WTC11 (cell line): ENCODE measurements around the gene CHRNA3. TPM values are rescaled to one million over a fixed set of nuclear protein-coding genes. Genes with fewer than 3 reads are reported as not detected.

Experiments used
- ATAC-seq: fragments of 200-7000 bp; cut with Tn5 transposase; 2 replicates; pipeline ENCODE4 v1.10.0; 2021; ENCODE audit warnings: mild to moderate bottlenecking, moderate library complexity
- Bru-seq: library from RNA; stranded (reverse); fragments of 400-500 nt; gene quantifications from one replicate; lab custom pipeline; 2021; lab: Mats Ljungman, UMichigan
- CTCF ChIA-PET: fragments of 300-600 bp; sonication (Branson Sonifier 250); formaldehyde crosslinking; loops from one replicate; lab custom pipeline; 2021; ENCODE audit warnings: antibody characterized with exemption; lab: Charles Lee
- POLR2A ChIA-PET: fragments of 350-600 bp; sonication (Branson Sonifier 250); formaldehyde crosslinking; loops from one replicate; lab custom pipeline; 2021; ENCODE audit warnings: antibody characterized with exemption; lab: Charles Lee
- DNase-seq: peaks from one replicate; pipeline ENCODE4 v3.0.0; 2021; ENCODE audit warnings: low spot score
- H3K27ac Mint-ChIP-seq: 2 replicates; pipeline ENCODE4 v1.8.0; 2021; ENCODE audit warnings: mixed read lengths
- H3K27me3 Mint-ChIP-seq: 2 replicates; pipeline ENCODE4 v1.8.0; 2021; ENCODE audit warnings: low read depth, mild to moderate bottlenecking, moderate library complexity, mixed read lengths
- H3K36me3 Mint-ChIP-seq: 2 replicates; pipeline ENCODE4 v1.8.0; 2021; ENCODE audit warnings: mixed read lengths
- H3K4me1 Mint-ChIP-seq: 2 replicates; pipeline ENCODE4 v1.8.0; 2022; ENCODE audit warnings: mixed read lengths
- H3K4me3 Mint-ChIP-seq: 2 replicates; pipeline ENCODE4 v1.8.0; 2021; ENCODE audit warnings: mild to moderate bottlenecking, moderate library complexity, mixed read lengths
- H3K9me3 Mint-ChIP-seq: 2 replicates; pipeline ENCODE4 v1.8.0; 2021; ENCODE audit warnings: mixed read lengths
- ATF1 ChIP-seq: sonication (generic); formaldehyde crosslinking; IDR thresholded peaks from 2 replicates; pipeline ENCODE4 v1.8.1; 2023; ENCODE audit warnings: mild to moderate bottlenecking, moderate library complexity, missing genetic modification reagents
- ATF3 ChIP-seq: sonication (generic); formaldehyde crosslinking; conservative IDR thresholded peaks from 2 replicates; pipeline ENCODE4 v1.8.1; 2022; ENCODE audit warnings: mild to moderate bottlenecking, missing genetic modification reagents
- ETV6 ChIP-seq: sonication (generic); formaldehyde crosslinking; IDR thresholded peaks from 2 replicates; pipeline ENCODE4 v1.8.1; 2022; ENCODE audit warnings: mild to moderate bottlenecking, missing genetic modification reagents
- FOXK1 ChIP-seq: sonication (generic); formaldehyde crosslinking; IDR thresholded peaks from 2 replicates; pipeline ENCODE4 v1.8.0; 2022; ENCODE audit warnings: mild to moderate bottlenecking, moderate library complexity, missing genetic modification reagents
- GRHL2 ChIP-seq: fragments of 250-450 bp; sonication (Bioruptor Pico); IDR thresholded peaks from 2 replicates; pipeline ENCODE4 v1.8.0; 2022; ENCODE audit warnings: mild to moderate bottlenecking, moderate library complexity; ENCODE audit not compliant: insufficient replicate concordance, severe bottlenecking
- IRF1 ChIP-seq: sonication (generic); formaldehyde crosslinking; IDR thresholded peaks from 2 replicates; pipeline ENCODE4 v1.8.0; 2023; ENCODE audit warnings: missing genetic modification reagents
- JAZF1 ChIP-seq: fragments of 250-450 bp; sonication (Bioruptor Pico); IDR thresholded peaks from 2 replicates; pipeline ENCODE4 v1.9.0; 2021; ENCODE audit warnings: moderate library complexity, mild to moderate bottlenecking, inconsistent platforms
- NFATC4 ChIP-seq: fragments of 250-450 bp; sonication (Bioruptor Pico); IDR thresholded peaks from 2 replicates; pipeline ENCODE4 v1.9.0; 2021; ENCODE audit warnings: mild to moderate bottlenecking
- NFE2L1 ChIP-seq: sonication (generic); formaldehyde crosslinking; IDR thresholded peaks from 2 replicates; pipeline ENCODE4 v1.8.1; 2023; ENCODE audit warnings: missing genetic modification reagents
- NFYB ChIP-seq: sonication (generic); formaldehyde crosslinking; conservative IDR thresholded peaks from 2 replicates; pipeline ENCODE4 v1.8.0; 2022; ENCODE audit warnings: low read depth, missing genetic modification reagents
- PREB ChIP-seq: sonication (generic); formaldehyde crosslinking; IDR thresholded peaks from 2 replicates; pipeline ENCODE4 v1.8.1; 2022; ENCODE audit warnings: mild to moderate bottlenecking, missing genetic modification reagents, moderate library complexity, borderline replicate concordance
- RORB ChIP-seq: fragments of 250-450 bp; sonication (Bioruptor Pico); IDR thresholded peaks from 2 replicates; pipeline ENCODE4 v1.9.0; 2021; ENCODE audit warnings: mild to moderate bottlenecking
- SMAD3 ChIP-seq: sonication (generic); formaldehyde crosslinking; IDR thresholded peaks from 2 replicates; pipeline ENCODE4 v1.8.0; 2022; ENCODE audit warnings: missing genetic modification reagents, mild to moderate bottlenecking, borderline replicate concordance
- USF1 ChIP-seq: sonication (generic); formaldehyde crosslinking; IDR thresholded peaks from 2 replicates; pipeline ENCODE4 v1.8.0; 2022; ENCODE audit warnings: mild to moderate bottlenecking, missing genetic modification reagents
- USF2 ChIP-seq: sonication (generic); formaldehyde crosslinking; IDR thresholded peaks from 2 replicates; pipeline ENCODE4 v1.8.1; 2023; ENCODE audit warnings: mild to moderate bottlenecking, missing genetic modification reagents, moderate library complexity
- ZNF396 ChIP-seq: fragments of 250-450 bp; sonication (Bioruptor Pico); IDR thresholded peaks from 2 replicates; pipeline ENCODE4 v1.8.0; 2021; ENCODE audit warnings: mild to moderate bottlenecking, moderate library complexity, borderline replicate concordance
- long read RNA-seq, 3 experiments: library from RNA in 1 of 3; library from capped mRNA in 1 of 3; library from polyadenylated mRNA in 1 of 3; unstranded in 2 of 3; stranded (forward) in 1 of 3; transcript quantifications; one replicate each; pipeline ENCODE4 v2.0.0, GENCODE V29; 2021
- total RNA-seq: library from RNA; stranded (reverse); gene quantifications from 3 replicates; pipeline ENCODE4 v1.2.3, GENCODE V29; 2021

CHRNA3 gene
- 2.2 to 4.4 TPM (median 3.2 TPM) in 3 replicates for total RNA-seq
- percentile 26 among the genes with signal in this experiment for Bru-seq, nascent RNA
- long read RNA-seq, experiment 1, transcript CHRNA3-201 (6 exons, 3,202 nt) = major isoform, 23 of 26 reads
- long read RNA-seq, experiment 1, partial matches to known transcripts = 0 of 26 reads
- long read RNA-seq, experiment 1, other reads (novel, unspliced or antisense) = 3 of 26 reads
- long read RNA-seq, experiment 2, partial matches to known transcripts = 1 of 3 reads
- long read RNA-seq, experiment 2, other reads (novel, unspliced or antisense) = 1 of 3 reads
- long read RNA-seq, experiment 3 = 0 reads

DNA sequence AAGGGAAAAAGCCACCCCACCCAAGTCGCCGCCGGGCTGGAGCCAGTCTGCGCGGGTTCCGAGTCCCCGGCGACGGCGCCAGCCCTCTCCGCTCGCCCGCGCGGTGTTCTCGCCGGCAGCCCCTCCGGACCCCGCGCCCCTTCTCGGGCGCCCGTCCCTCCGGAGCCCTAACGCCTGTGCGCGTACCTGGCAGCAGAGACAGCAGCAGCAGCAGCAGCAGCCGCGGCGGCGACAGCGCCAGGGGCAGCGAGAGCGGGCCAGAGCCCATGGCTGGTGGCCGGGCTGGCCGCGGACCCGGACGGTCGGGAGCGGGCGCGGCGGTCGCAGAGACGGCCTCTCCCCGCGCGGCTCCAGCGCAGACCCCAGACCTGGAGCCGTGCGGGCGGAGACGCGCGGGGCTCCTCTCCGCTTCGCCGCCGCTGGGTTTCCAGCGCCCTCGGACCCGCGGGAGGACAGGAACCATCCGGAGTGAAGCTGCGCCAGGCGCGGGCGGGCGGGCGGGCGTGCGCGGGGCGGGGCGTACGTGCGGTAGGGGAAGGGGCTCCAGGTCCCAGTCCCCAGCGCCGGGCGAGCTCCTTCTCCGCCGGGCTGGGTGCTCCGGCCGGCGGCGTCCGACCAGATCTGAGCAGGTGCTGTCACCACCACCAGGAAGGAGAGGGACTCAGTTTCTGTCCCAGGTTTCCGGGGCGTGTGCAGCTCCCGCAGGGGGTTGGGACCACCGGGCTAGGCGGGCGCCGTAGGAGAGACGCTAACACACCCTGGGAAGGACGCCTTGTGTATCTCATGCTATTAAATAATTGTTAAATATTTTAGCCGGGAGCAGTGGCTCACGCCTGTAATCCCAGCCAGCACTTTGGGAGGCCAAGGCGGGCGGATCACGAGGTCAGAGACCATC is at the start of gene CHRNA3:
Gene CHRNA3, minus strand, starts transcription at position 470 of the 895 bp plus-strand sequence. Its CDS starts 202 bp downstream, at position 268.
- TF ChIP-seq NFE2L1 (CRISPR knock-in tag) (no peak), IRF1 (CRISPR knock-in tag) (0 out of 2 replicates have a peak, but pooled peaks have one; percentile 26), ETV6 (CRISPR knock-in tag) (0 out of 2 replicates have a peak, but pooled peaks have one; percentile 17)
- Mint-ChIP-seq H3K4me3 (peak within 1 kb of the TSS; percentile 76), H3K36me3 (no peaks in the 10 kb centered on the region), H3K4me1 (peaks cover 23% of the 10 kb centered on the region), H3K27ac (no peak within 1 kb of the TSS), H3K27me3 (peaks cover 48% of the 10 kb centered on the region), H3K9me3 (no peaks in the 10 kb centered on the region)
- ChIA-PET POLR2A (interaction anchor here (1.1 to 1.3 kb wide), 2 partner anchors 19 to 55 kb away, joined by 3 read pairs; partner anchors contain the start of gene CHRNA5), CTCF (interaction anchor here (0.6 to 5.0 kb wide), 20 partner anchors 16 to 251 kb away, joined by 3 to 75 read pairs (median 5); partner anchors contain the start of genes CHRNA5, CHRNB4 and IREB2)
- DNase-seq (peak; percentile 51), ATAC-seq (peak; percentile 44)

DNA sequence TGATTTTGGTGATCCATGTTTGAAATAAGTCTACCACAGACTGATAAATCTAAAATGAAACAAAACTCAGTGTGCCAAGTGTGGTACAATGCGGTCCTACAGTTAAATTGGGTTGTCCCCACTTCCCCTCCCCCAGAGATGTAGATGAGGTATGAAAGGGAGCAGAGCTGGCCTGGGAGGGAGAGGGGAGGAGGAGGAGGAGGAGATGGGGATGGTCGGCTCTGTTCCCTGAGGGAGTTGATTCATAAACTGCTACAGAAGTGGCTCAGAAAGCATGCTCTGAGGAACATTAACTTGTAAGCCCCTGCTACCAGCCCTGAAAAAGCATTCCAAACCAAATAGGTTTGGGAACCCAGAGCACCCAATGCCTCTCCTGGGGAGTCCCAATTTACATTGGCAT is 48.2 kb upstream of the CHRNA3 start:
- CTCF ChIA-PET = interaction anchor here (1.5 kb wide), 1 partner anchor 70 kb away, joined by 4 read pairs; no protein-coding TSS in a partner anchor
- Mint-ChIP-seq H3K9me3 (no peaks in the 10 kb centered on the region), H3K27ac (no peak overlapping the region), H3K27me3 (peaks cover 51% of the 10 kb centered on the region), H3K4me1 (peaks cover 54% of the 10 kb centered on the region), H3K4me3 (no peak overlapping the region), H3K36me3 (no peaks in the 10 kb centered on the region)
- no peak for TF ChIP-seq PREB (CRISPR knock-in tag)
- no peak for TF ChIP-seq GRHL2 (CRISPR knock-in tag)
- no peak for TF ChIP-seq USF2 (CRISPR knock-in tag)
- TF ChIP-seq RORB (CRISPR knock-in tag) = no peak
- no peak for TF ChIP-seq NFYB (CRISPR knock-in tag)
- TF ChIP-seq SMAD3 (CRISPR knock-in tag) = no peak
- no peak for TF ChIP-seq JAZF1 (CRISPR knock-in tag)
- TF ChIP-seq NFATC4 (CRISPR knock-in tag) = no peak
- no peak for TF ChIP-seq FOXK1 (CRISPR knock-in tag)
- TF ChIP-seq ATF1 (CRISPR knock-in tag) = no peak
- TF ChIP-seq USF1 (CRISPR knock-in tag) = no peak
- no peak for TF ChIP-seq ZNF396 (CRISPR knock-in tag)
- no peak for TF ChIP-seq ATF3
- DNase-seq = no peak
- POLR2A ChIA-PET = no interaction called here
- ATAC-seq = no peak
